Upper lobe of right lung (tissue), 1 donor: ENCODE measurements around the gene ZNF891. TPM values are rescaled to one million over a fixed set of nuclear protein-coding genes. Genes with fewer than 3 reads are reported as not detected.

ENCODE experiments used
- ATAC-seq: fragments of 200-7000 bp; cut with Tn5 transposase; one replicate; pipeline ENCODE4 v1.9.1; 2020; ENCODE audit warnings: mild to moderate bottlenecking, moderate library complexity
- DNase-seq: peaks from one replicate; pipeline ENCODE4 v3.0.0-alpha.2; 2020
- H3K27ac ChIP-seq: fragments of 200-600 bp; one replicate; pipeline ENCODE4 v1.8.0; 2022
- H3K27me3 ChIP-seq: fragments of 200-600 bp; one replicate; pipeline ENCODE4 v1.8.0; 2022; ENCODE audit warnings: mild to moderate bottlenecking
- H3K36me3 ChIP-seq: fragments of 200-600 bp; one replicate; pipeline ENCODE4 v1.8.0; 2022
- H3K4me1 ChIP-seq: fragments of 200-600 bp; one replicate; pipeline ENCODE4 v1.8.0; 2022
- H3K4me3 ChIP-seq: fragments of 200-600 bp; one replicate; pipeline ENCODE4 v1.8.0; 2022; ENCODE audit warnings: mild to moderate bottlenecking
- H3K9me3 ChIP-seq: fragments of 200-600 bp; one replicate; pipeline ENCODE4 v1.8.0; 2022
- intact Hi-C: fragments of 100-400 bp; cut with DNase I; formaldehyde crosslinking; loops from one replicate; pipeline ENCODE4 v1.11.0; 2022
- total RNA-seq: library from RNA; stranded (reverse); fragmentation: NEBNext Ultra II Directional; extraction: Animal tissue kit (Norgen Biotek cat#: 25700); gene quantifications from one replicate; pipeline ENCODE4 v1.2.1, GENCODE V29; 2021
- TF ChIP-seq, protein P1 (sequence below): fragments of 200-600 bp; IDR thresholded peaks from one replicate; pipeline ENCODE4 v1.8.0; 2022; ENCODE audit warnings: antibody characterized with exemption
- donor health status: DM: no; HTN: yes; CAD: no; lungs with severe emphysema.

The ZNF891 gene
- total RNA-seq, 1 donor from 2014 or later, result 2.4 TPM

DNA sequence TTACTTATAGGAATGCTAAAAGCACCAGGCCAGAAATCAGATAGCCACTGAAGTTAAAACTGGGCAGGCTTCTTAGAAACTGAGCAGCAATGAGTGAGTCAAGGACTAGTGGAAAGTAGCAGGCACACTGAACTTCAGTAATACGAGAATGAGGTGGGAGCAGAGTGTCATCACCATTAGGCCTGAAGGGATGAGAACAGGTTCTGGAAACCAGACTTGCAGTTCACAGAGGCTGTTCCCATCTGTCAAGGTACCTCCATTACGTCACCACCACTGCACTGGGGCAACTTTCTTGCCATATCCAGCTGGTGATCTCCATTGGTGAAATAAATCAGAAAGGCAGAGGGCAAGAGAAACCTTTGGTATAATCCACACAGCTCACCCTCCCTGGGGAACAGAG, 15.9 kb upstream of the ZNF891 start:
- TF ChIP-seq, protein P1, sequence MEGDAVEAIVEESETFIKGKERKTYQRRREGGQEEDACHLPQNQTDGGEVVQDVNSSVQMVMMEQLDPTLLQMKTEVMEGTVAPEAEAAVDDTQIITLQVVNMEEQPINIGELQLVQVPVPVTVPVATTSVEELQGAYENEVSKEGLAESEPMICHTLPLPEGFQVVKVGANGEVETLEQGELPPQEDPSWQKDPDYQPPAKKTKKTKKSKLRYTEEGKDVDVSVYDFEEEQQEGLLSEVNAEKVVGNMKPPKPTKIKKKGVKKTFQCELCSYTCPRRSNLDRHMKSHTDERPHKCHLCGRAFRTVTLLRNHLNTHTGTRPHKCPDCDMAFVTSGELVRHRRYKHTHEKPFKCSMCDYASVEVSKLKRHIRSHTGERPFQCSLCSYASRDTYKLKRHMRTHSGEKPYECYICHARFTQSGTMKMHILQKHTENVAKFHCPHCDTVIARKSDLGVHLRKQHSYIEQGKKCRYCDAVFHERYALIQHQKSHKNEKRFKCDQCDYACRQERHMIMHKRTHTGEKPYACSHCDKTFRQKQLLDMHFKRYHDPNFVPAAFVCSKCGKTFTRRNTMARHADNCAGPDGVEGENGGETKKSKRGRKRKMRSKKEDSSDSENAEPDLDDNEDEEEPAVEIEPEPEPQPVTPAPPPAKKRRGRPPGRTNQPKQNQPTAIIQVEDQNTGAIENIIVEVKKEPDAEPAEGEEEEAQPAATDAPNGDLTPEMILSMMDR, result no peak
- no peak for DNase-seq
- no peak for ATAC-seq
- Histone ChIP-seq H3K4me3 (no peak overlapping the region), H3K36me3 (peaks cover 15% of the 10 kb centered on the region), H3K27ac (no peak overlapping the region), H3K9me3 (peaks cover 82% of the 10 kb centered on the region), H3K27me3 (no peaks in the 10 kb centered on the region), H3K4me1 (no peaks in the 10 kb centered on the region)
- intact Hi-C loops, result no loop called here

DNA sequence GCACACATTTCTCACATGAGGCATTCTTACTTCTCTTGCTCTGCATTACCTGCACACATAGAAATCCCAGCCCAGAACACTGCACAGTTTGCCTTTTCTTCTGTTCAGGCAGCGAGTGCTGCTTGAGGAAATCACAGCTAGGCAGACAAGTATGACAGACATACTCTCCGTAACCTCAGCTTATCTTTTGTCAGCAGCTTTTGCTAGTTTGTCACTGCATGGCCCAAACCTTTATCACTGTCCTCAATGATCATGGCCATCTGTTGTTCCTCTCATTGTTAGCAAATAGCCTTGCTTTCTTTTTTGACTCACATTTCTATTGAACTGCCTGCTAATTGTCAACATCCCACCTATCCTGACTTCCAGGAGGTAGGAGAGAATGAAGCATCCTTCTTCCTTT, 5.7 kb upstream of the ZNF891 start:
- peaks cover 68% of the 10 kb centered on the region for H3K9me3 ChIP-seq
- H3K36me3 ChIP-seq, result peaks cover 10% of the 10 kb centered on the region

DNA sequence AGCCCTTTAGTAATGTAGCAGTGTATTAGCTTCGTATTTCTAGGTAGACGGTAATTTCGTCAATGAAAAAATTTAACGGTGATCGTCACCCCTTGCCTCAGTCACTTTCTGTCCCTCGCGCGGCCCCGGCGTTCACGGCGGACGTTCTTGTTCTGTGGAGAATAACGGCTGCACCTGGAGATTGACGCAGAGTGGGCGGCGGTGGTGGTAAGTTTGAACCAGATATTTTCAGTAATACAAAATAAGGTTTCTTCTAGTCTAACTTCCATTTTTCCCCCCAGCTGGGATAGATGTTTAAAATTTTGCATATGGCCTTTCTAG, 694 bp upstream of the ZNF891 start:
- no peaks in the 10 kb centered on the region for H3K27me3 ChIP-seq
- peak overlapping the region; percentile 94 for H3K27ac ChIP-seq
- peak overlapping the region; percentile 66 for H3K4me3 ChIP-seq
- peaks cover 8% of the 10 kb centered on the region for H3K36me3 ChIP-seq
- DNase-seq (peak; percentile 69), ATAC-seq (no peak)
- TF ChIP-seq, protein P1, result no peak
- H3K4me1 ChIP-seq, result no peaks in the 10 kb centered on the region
- H3K9me3 ChIP-seq, result peaks cover 55% of the 10 kb centered on the region
- intact Hi-C loops, result no loop called here

More for the DNA sequence above, 5.7 kb upstream of the ZNF891 start:
- H3K27me3 ChIP-seq, result no peaks in the 10 kb centered on the region
- intact Hi-C loops, result no loop called here
- no peak overlapping the region for H3K27ac ChIP-seq
- ATAC-seq (no peak), DNase-seq (no peak)
- H3K4me3 ChIP-seq, result no peak overlapping the region
- no peaks in the 10 kb centered on the region for H3K4me1 ChIP-seq
- TF ChIP-seq, protein P1, result no peak

DNA sequence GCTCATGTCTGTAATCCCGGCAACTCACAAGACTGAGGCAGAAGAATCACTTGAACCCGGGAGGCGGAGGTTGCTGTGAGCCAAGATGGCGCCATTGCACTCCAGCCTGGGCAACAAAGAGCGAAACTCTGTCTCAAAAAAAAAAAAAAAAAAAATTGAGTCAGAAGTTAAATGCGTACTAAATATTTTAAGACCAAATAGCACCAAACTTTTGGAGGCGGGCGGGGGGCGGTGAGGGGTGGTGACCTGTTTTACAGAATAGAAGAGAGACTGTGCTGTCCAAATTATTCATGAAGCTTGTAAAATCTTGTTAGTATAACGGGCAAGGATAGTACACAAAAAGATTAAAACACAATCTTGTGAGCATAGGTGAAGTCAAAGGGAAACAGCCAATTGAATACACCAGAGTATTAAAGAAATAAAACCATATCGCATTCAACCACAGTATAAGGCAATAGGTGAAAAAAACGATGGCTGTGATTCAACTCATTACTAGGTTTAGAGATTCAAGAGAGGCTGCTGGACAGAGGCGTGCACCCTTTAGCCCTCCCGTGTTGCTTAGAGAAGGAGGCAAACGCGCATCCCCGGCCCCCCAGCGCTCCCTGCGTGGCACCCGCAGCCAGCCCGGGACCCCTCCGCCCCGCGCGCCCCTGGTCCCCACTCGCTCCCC, 571 bp downstream of the ZNF891 start:
- peaks cover 56% of the 10 kb centered on the region for H3K9me3 ChIP-seq
- H3K4me1 ChIP-seq, result no peaks in the 10 kb centered on the region
- peak overlapping the region; percentile 94 for H3K27ac ChIP-seq
- intact Hi-C loops, result no loop called here
- no peaks in the 10 kb centered on the region for H3K27me3 ChIP-seq
- ATAC-seq (no peak), DNase-seq (no peak)
- TF ChIP-seq, protein P1, result no peak
- H3K36me3 ChIP-seq, result no peaks in the 10 kb centered on the region
- H3K4me3 ChIP-seq, result peak overlapping the region; percentile 66

DNA sequence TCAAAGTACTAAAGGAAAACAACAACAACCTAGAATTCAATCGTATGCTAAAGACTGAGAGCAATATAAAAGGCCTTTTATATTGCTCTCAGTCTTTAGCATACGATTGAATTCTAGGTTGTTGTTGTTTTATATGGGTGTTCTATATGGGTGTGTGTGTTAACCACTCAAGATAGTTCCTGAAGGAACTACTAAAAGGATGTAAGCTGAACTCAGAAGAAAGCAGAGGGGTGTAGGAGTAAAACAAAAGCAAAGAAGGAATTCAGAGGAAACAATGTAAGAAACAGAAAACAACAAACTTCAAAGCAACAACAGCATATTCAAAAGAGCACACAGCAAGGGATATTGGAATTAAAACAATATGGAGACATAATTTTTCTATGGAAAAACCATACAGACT, 5.4 kb downstream of the ZNF891 start:
- no peak overlapping the region for H3K4me3 ChIP-seq
- intact Hi-C loops, result no loop called here
- H3K4me1 ChIP-seq, result no peaks in the 10 kb centered on the region
- H3K27ac ChIP-seq, result no peak overlapping the region
- H3K36me3 ChIP-seq, result peaks cover 12% of the 10 kb centered on the region
- H3K9me3 ChIP-seq, result peaks cover 88% of the 10 kb centered on the region
- no peak for ATAC-seq
- no peaks in the 10 kb centered on the region for H3K27me3 ChIP-seq
- DNase-seq, result no peak
- TF ChIP-seq, protein P1, result no peak
